ENCODE data around the gene C8A.

GRCh38 chr1:56850411-56850810 lies 4.2 kb upstream of the C8A start:
- no peak for TF ChIP-seq CTCF (IDR thresholded peaks at IDR 0.05)
- no peak for TF ChIP-seq POLR2AphosphoS5 (IDR thresholded peaks at IDR 0.05)

Measured in esophagus muscularis mucosa (tissue), 3 donors.